Measurements from ENCODE around the gene PTCH2.

- no peak for TF ChIP-seq HOXD13 (CRISPR knock-in tag; IDR thresholded peaks at IDR 0.05; ENCODE audit: borderline replicate concordance)
- TF ChIP-seq ZNF660 (tag by site-specific recombination; IDR thresholded peaks at IDR 0.05) = no peak
- TF ChIP-seq CTCF (tag by site-specific recombination; IDR thresholded peaks at IDR 0.05) = no peak
- TF ChIP-seq ZNF423 (tag by site-specific recombination; IDR thresholded peaks at IDR 0.05) = no peak
Measured at GRCh38 chr1:44821240-44821715, 21.8 kb downstream of the PTCH2 start.

Measured in HEK293 (cell line).